SK-N-SH (cell line): ENCODE data around the gene HECTD2. TPM values are rescaled to one million over a fixed set of nuclear protein-coding genes. Genes with fewer than 3 reads are reported as not detected.

Experiments used
- CTCF ChIA-PET: fragments of 300-600, 350-600 bp; formaldehyde crosslinking; extraction: SDS; loops from one replicate; lab custom pipeline; 2021; lab: Yijun Ruan, JAX
- POLR2A ChIA-PET: fragments of 350-600 bp; sonication (Branson Sonifier 250); formaldehyde crosslinking; extraction: SDS; loops from one replicate; lab custom pipeline; 2020; ENCODE audit warnings: antibody characterized with exemption, inconsistent platforms; lab: Yijun Ruan, JAX
- DNase-seq: peaks from one replicate; pipeline ENCODE4 v3.0.0; 2012
- H2AFZ ChIP-seq: fragments of 200-600 bp; sonication (generic); 2 replicates; pipeline ENCODE4 v1.8.1; 2016; ENCODE audit warnings: antibody characterized with exemption, mild to moderate bottlenecking, low read depth
- H3F3A ChIP-seq: fragments of 200-600 bp; sonication (generic); replicated peaks from 2 replicates; pipeline ENCODE3; 2016; ENCODE audit warnings: antibody characterized with exemption, mild to moderate bottlenecking; ENCODE audit not compliant: insufficient read depth
- H3K27ac ChIP-seq, 2 experiments: fragments of 200-500 bp in 1 of 2; fragments of 200-600 bp in 1 of 2; sonication (Bioruptor generic) in 1 of 2; sonication (generic), shearing (Covaris generic) in 1 of 2; 2 replicates each; pipeline versions ENCODE4 v1.5.1 to v1.6.1; 2014 to 2016; ENCODE audit warnings: low read depth in 2 of 2, inconsistent platforms in 1 of 2, low read length in 1 of 2, mild to moderate bottlenecking in 1 of 2, mixed read lengths in 1 of 2
- H3K27me3 ChIP-seq: fragments of 200-600 bp; sonication (generic), shearing (Covaris generic); 2 replicates; pipeline ENCODE4 v1.6.1; 2016; ENCODE audit warnings: mixed run types; ENCODE audit not compliant: insufficient read depth
- H3K36me3 ChIP-seq, 2 experiments: fragments of 200-500 bp in 1 of 2; fragments of 200-600 bp in 1 of 2; sonication (Bioruptor generic) in 1 of 2; sonication (generic) in 1 of 2; replicated peaks in 1 of 2; 2 replicates each; pipeline versions ENCODE3 to v1.5.1; 2014 to 2016; ENCODE audit warnings: low read length in 1 of 2, mild to moderate bottlenecking in 1 of 2; ENCODE audit not compliant: insufficient read depth in 2 of 2, control insufficient read depth in 1 of 2
- H3K4me1 ChIP-seq, 2 experiments: fragments of 200-500 bp in 1 of 2; fragments of 200-600 bp in 1 of 2; sonication (Bioruptor generic) in 1 of 2; sonication (generic), shearing (Covaris generic) in 1 of 2; 2 replicates each; pipeline versions ENCODE4 v1.5.1 to v1.6.1; 2014 to 2016; ENCODE audit warnings: low read depth in 1 of 2, low read length in 1 of 2, mixed run types in 1 of 2; ENCODE audit not compliant: insufficient read depth in 2 of 2, control insufficient read depth in 1 of 2
- H3K4me2 ChIP-seq: fragments of 200-600 bp; sonication (generic), shearing (Covaris generic); 2 replicates; pipeline ENCODE4 v1.6.1; 2017; ENCODE audit warnings: mixed run types
- H3K4me3 ChIP-seq, 2 experiments: fragments of 200-500 bp in 1 of 2; fragments of 200-600 bp in 1 of 2; sonication (Bioruptor generic) in 1 of 2; sonication (generic), shearing (Covaris generic) in 1 of 2; 2 replicates each; pipeline versions ENCODE4 v1.5.1 to v1.8.1; 2014 to 2016; ENCODE audit warnings: low read depth in 2 of 2, inconsistent platforms in 1 of 2, low read length in 1 of 2, mild to moderate bottlenecking in 1 of 2, mixed read lengths in 1 of 2, moderate library complexity in 1 of 2
- H3K79me2 ChIP-seq: fragments of 200-600 bp; sonication (generic); 2 replicates; pipeline ENCODE4 v1.8.1; 2017; ENCODE audit warnings: mild to moderate bottlenecking; ENCODE audit not compliant: insufficient read depth
- H3K9ac ChIP-seq: fragments of 200-600 bp; sonication (generic); 2 replicates; pipeline ENCODE4 v1.6.1; 2017; ENCODE audit warnings: mixed run types
- H3K9me2 ChIP-seq: fragments of 200-600 bp; sonication (generic); 2 replicates; pipeline ENCODE4 v1.6.1; 2017; ENCODE audit warnings: mixed run types
- H3K9me3 ChIP-seq: fragments of 200-600 bp; sonication (generic); 2 replicates; pipeline ENCODE4 v1.6.1; 2017; ENCODE audit warnings: mixed run types, mild to moderate bottlenecking, moderate library complexity
- H4K20me1 ChIP-seq: fragments of 200-600 bp; sonication (generic); 2 replicates; pipeline ENCODE4 v1.6.1; 2017; ENCODE audit warnings: mild to moderate bottlenecking, mixed run types; ENCODE audit not compliant: insufficient read depth
- CTCF ChIP-seq: fragments of 200-600 bp; sonication (generic); IDR thresholded peaks from 2 replicates; pipeline ENCODE4 v1.6.1; 2017; ENCODE audit warnings: antibody characterized with exemption, mild to moderate bottlenecking, moderate library complexity
- FOSL2 ChIP-seq: IDR thresholded peaks from 2 replicates; pipeline ENCODE4 v1.4.0; 2012; ENCODE audit warnings: low read depth, mild to moderate bottlenecking, moderate library complexity, borderline replicate concordance
- FOXJ3 ChIP-seq: sonication (generic); formaldehyde crosslinking; IDR thresholded peaks from 2 replicates; pipeline ENCODE4 v1.5.1; 2020; ENCODE audit warnings: mild to moderate bottlenecking, missing genetic modification reagents
- FOXM1 ChIP-seq: IDR thresholded peaks from 2 replicates; pipeline ENCODE4 v1.4.0; 2012; ENCODE audit warnings: low read depth, mild to moderate bottlenecking
- GATA2 ChIP-seq: sonication (generic); formaldehyde crosslinking; IDR thresholded peaks from 2 replicates; pipeline ENCODE4 v1.5.0; 2020; ENCODE audit warnings: mild to moderate bottlenecking, missing genetic modification reagents
- MAX ChIP-seq: IDR thresholded peaks from 2 replicates; pipeline ENCODE4 v1.4.0; 2012; ENCODE audit warnings: low read depth
- NFIC ChIP-seq: IDR thresholded peaks from 2 replicates; pipeline ENCODE4 v1.4.0; 2012; ENCODE audit warnings: borderline replicate concordance
- POLR2AphosphoS5 ChIP-seq: IDR thresholded peaks from 2 replicates; pipeline ENCODE4 v1.6.1; 2012; ENCODE audit warnings: low read depth, low read length
- RAD21 ChIP-seq: IDR thresholded peaks from 2 replicates; pipeline ENCODE4 v1.6.1; 2012; ENCODE audit warnings: mild to moderate bottlenecking, low read length
- RCOR1 ChIP-seq: fragments of 150-350 bp; IDR thresholded peaks from 2 replicates; pipeline ENCODE4 v1.6.1; 2017; ENCODE audit warnings: antibody characterized with exemption, low read length
- SMC3 ChIP-seq: IDR thresholded peaks from 2 replicates; pipeline ENCODE4 v1.6.1; 2012; ENCODE audit warnings: low read depth, low read length, improper control_type of control experiment
- USF1 ChIP-seq: IDR thresholded peaks from 2 replicates; pipeline ENCODE4 v1.4.0; 2012; ENCODE audit warnings: low read depth, borderline replicate concordance
- USF2 ChIP-seq: fragments of 150-350 bp; IDR thresholded peaks from 2 replicates; pipeline ENCODE4 v1.6.1; 2017; ENCODE audit warnings: antibody characterized with exemption, low read length, low read depth, borderline replicate concordance
- YY1 ChIP-seq: IDR thresholded peaks from 2 replicates; pipeline ENCODE4 v1.4.0; 2012; ENCODE audit warnings: low read depth, mild to moderate bottlenecking
- WGBS: methylation state at CpG from one replicate; pipeline ENCODE4 v1.1.6; 2017; ENCODE audit warnings: low lambda C conversion rate; 5-methylcytosine and 5-hydroxymethylcytosine counted together
- polyA plus RNA-seq, 3 experiments: library from polyadenylated mRNA; depleted of rRNA; stranded (reverse); fragments of >200 nt; gene quantifications; 2 replicates each; pipeline ENCODE4 v1.2.3, GENCODE V29; 2012

Gene HECTD2
- polyA plus RNA-seq, 1 of the 3 experiments (the other 2 are of a cell fraction) = 4.1 TPM

GRCh38 chr10:91558473-91558872 is 148.3 kb downstream of the HECTD2 start:
- H3K79me2 ChIP-seq = no peaks in the 10 kb centered on the region
- ChIA-PET POLR2A (no interaction called here), CTCF (interaction anchor here (1.0 to 1.6 kb wide), 3 partner anchors 31 to 260 kb away, joined by 3 to 5 read pairs (median 3); no protein-coding TSS in a partner anchor)
- no peak overlapping the region for H3K4me3 ChIP-seq
- no peaks in the 10 kb centered on the region for H3K9me2 ChIP-seq
- no peaks in the 10 kb centered on the region for H3K27me3 ChIP-seq
- no peaks in the 10 kb centered on the region for H4K20me1 ChIP-seq
- H3K27ac ChIP-seq = no peak overlapping the region
- H3K9ac ChIP-seq = no peak overlapping the region
- TF ChIP-seq RCOR1 = no peak
- no peaks in the 10 kb centered on the region for H3K36me3 ChIP-seq
- no peak for DNase-seq
- no peaks in the 10 kb centered on the region for H3K9me3 ChIP-seq
- H3K4me2 ChIP-seq = no peak overlapping the region
- H2AFZ ChIP-seq = no peak overlapping the region
- 92% methylated on average over 3 of the region's 3 CpGs for WGBS
- H3F3A ChIP-seq = no peaks in the 10 kb centered on the region
- peaks cover 0 to 5% of the 10 kb centered on the region in 2 experiments; a peak in 1 of 4 replicates for H3K4me1 ChIP-seq

- 83% methylated on average over 1 of the region's 1 CpG for WGBS
- Histone ChIP-seq H3K4me1 (peaks cover 0 to 5% of the 10 kb centered on the region in 2 experiments; a peak in 1 of 4 replicates), H3K36me3 (no peaks in the 10 kb centered on the region), H3K79me2 (no peaks in the 10 kb centered on the region), H3K9me3 (no peaks in the 10 kb centered on the region), H4K20me1 (no peaks in the 10 kb centered on the region), H3K4me2 (no peak overlapping the region), H3K27me3 (no peaks in the 10 kb centered on the region), H3K4me3 (no peak overlapping the region), H3K9ac (no peak overlapping the region), H3K27ac (no peak overlapping the region), H3F3A (no peaks in the 10 kb centered on the region), H2AFZ (no peak overlapping the region), H3K9me2 (no peaks in the 10 kb centered on the region)
- TF ChIP-seq USF2 = no peak
- TF ChIP-seq YY1 = no peak
- DNase-seq = no peak
- ChIA-PET POLR2A (no interaction called here), CTCF (interaction anchor here (1.6 kb wide), 1 partner anchor 52 kb away, joined by 3 read pairs; no protein-coding TSS in a partner anchor)
Measured at GRCh38 chr10:91559169-91559568, 149.0 kb downstream of the HECTD2 start.

- CTCF ChIA-PET = interaction anchor here (1.6 kb wide), 1 partner anchor 52 kb away, joined by 3 read pairs; no protein-coding TSS in a partner anchor
- TF ChIP-seq RAD21 (no peak), FOXM1 (no peak), USF1 (no peak), FOXJ3 (CRISPR knock-in tag) (no peak), CTCF (no peak), POLR2AphosphoS5 (no peak), RCOR1 (no peak), SMC3 (no peak), GATA2 (CRISPR knock-in tag) (no peak), MAX (no peak), NFIC (no peak), FOSL2 (no peak)
Measured at GRCh38 chr10:91559750-91560149, 149.6 kb downstream of the HECTD2 start.

More at GRCh38 chr10:91559750-91560149, 149.6 kb downstream of the HECTD2 start:
- no peak overlapping the region for H3K9ac ChIP-seq
- H3K9me3 ChIP-seq = no peaks in the 10 kb centered on the region
- H3K36me3 ChIP-seq = no peaks in the 10 kb centered on the region
- no peak overlapping the region for H2AFZ ChIP-seq
- H3K9me2 ChIP-seq = no peaks in the 10 kb centered on the region
- POLR2A ChIA-PET = no interaction called here
- no peak overlapping the region for H3K4me2 ChIP-seq
- peaks cover 0 to 5% of the 10 kb centered on the region in 2 experiments; a peak in 1 of 4 replicates for H3K4me1 ChIP-seq
- WGBS = 92% methylated on average over 2 of the region's 2 CpGs
- H3K79me2 ChIP-seq = no peaks in the 10 kb centered on the region
- H3K4me3 ChIP-seq = no peak overlapping the region
- no peak for DNase-seq
- H3K27me3 ChIP-seq = no peaks in the 10 kb centered on the region
- no peak overlapping the region for H3K27ac ChIP-seq
- no peaks in the 10 kb centered on the region for H4K20me1 ChIP-seq
- H3F3A ChIP-seq = no peaks in the 10 kb centered on the region
